Measurements from ENCODE around the gene ROBO2.

Gene ROBO2

GRCh38 chr3:77242371-77242770 is 202.5 kb downstream of the ROBO2 start:
- no peak for DNase-seq (ENCODE audit: low read depth)
- H3K4me3 ChIP-seq (ENCODE audit: low read depth, low read length) = no peak overlapping the region
- TF ChIP-seq CTCF (conservative IDR thresholded peaks at IDR 0.05; ENCODE audit: low read depth, low read length) = no peak

GRCh38 chr3:77244981-77245380 is 205.1 kb downstream of the ROBO2 start:
- no peak for DNase-seq (ENCODE audit: low read depth)
- H3K4me3 ChIP-seq (ENCODE audit: low read depth, low read length) = no peak overlapping the region

GRCh38 chr3:77247061-77247460 is 207.2 kb downstream of the ROBO2 start:
- DNase-seq (ENCODE audit: low read depth) = no peak
- TF ChIP-seq CTCF (conservative IDR thresholded peaks at IDR 0.05; ENCODE audit: low read depth, low read length) = no peak
- H3K4me3 ChIP-seq (ENCODE audit: low read depth, low read length) = no peak overlapping the region

More at GRCh38 chr3:77244981-77245380, 205.1 kb downstream of the ROBO2 start:
- TF ChIP-seq CTCF (conservative IDR thresholded peaks at IDR 0.05; ENCODE audit: low read depth, low read length) = no peak

- no peak for DNase-seq (ENCODE audit: low read depth)
- no peak for TF ChIP-seq CTCF (conservative IDR thresholded peaks at IDR 0.05; ENCODE audit: low read depth, low read length)
- no peak overlapping the region for H3K4me3 ChIP-seq (ENCODE audit: low read depth, low read length)
Observed at GRCh38 chr3:77247817-77248216, 207.9 kb downstream of the ROBO2 start.

GRCh38 chr3:77248420-77248819 is 208.5 kb downstream of the ROBO2 start:
- TF ChIP-seq CTCF (conservative IDR thresholded peaks at IDR 0.05; ENCODE audit: low read depth, low read length) = no peak
- H3K4me3 ChIP-seq (ENCODE audit: low read depth, low read length) = no peak overlapping the region
- no peak for DNase-seq (ENCODE audit: low read depth)

GRCh38 chr3:77251136-77251535 is 211.2 kb downstream of the ROBO2 start:
- H3K4me3 ChIP-seq (ENCODE audit: low read depth, low read length) = no peak overlapping the region
- DNase-seq (ENCODE audit: low read depth) = no peak
- TF ChIP-seq CTCF (conservative IDR thresholded peaks at IDR 0.05; ENCODE audit: low read depth, low read length) = no peak

GRCh38 chr3:77254967-77255831 is 215.3 kb downstream of the ROBO2 start:
- DNase-seq (ENCODE audit: low read depth) = peak; percentile 84
- TF ChIP-seq CTCF (conservative IDR thresholded peaks at IDR 0.05; ENCODE audit: low read depth, low read length) = peak; percentile 74
- no peak overlapping the region for H3K4me3 ChIP-seq (ENCODE audit: low read depth, low read length)

Measured in choroid plexus epithelial cell (primary cell).